Measurements from ENCODE around the gene CMSS1. TPM values are rescaled to one million over a fixed set of nuclear protein-coding genes. Genes with fewer than 3 reads are reported as not detected.

Gene CMSS1
- total RNA-seq, 2 donors from 2014 or later = 18.1 to 22.7 TPM

DNA sequence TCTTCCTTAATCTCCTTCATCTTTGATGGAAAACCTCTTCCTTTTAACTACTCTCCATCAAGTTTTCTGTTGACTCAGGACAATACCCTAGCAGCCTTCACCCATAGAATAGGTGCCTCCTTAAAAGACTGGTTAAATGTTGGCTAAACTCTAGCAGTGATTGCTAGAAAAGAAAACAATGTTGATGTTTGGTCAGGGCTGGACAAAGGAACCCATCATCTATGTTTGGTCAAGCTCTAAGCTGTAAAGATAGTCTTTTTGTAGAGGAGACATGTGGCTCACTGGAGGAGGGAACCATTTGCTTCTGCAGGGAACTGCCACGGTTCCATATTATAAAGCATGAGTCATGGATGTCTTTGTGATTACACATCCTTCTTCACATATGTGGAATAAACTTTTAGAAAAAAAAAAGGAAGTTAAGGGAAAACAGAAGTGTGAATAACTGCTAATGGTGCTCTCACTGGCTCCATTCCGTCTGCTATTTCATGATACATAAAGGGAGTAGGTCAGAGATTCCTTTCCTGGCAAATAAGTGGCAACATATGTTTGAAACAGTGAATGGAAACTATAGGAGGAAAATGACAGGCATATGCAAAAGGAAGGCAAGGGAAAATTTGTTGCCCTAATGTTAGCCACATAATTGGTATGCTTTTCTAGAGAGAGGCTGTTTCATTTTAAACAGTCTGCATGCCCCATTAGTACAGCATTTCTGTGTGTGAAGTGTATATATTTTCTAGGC, 78.2 kb downstream of the CMSS1 start:
- no peaks in the 10 kb centered on the region for H3K27me3 ChIP-seq (replicated peaks; ENCODE audit: insufficient read depth)
- TF ChIP-seq, protein P1, sequence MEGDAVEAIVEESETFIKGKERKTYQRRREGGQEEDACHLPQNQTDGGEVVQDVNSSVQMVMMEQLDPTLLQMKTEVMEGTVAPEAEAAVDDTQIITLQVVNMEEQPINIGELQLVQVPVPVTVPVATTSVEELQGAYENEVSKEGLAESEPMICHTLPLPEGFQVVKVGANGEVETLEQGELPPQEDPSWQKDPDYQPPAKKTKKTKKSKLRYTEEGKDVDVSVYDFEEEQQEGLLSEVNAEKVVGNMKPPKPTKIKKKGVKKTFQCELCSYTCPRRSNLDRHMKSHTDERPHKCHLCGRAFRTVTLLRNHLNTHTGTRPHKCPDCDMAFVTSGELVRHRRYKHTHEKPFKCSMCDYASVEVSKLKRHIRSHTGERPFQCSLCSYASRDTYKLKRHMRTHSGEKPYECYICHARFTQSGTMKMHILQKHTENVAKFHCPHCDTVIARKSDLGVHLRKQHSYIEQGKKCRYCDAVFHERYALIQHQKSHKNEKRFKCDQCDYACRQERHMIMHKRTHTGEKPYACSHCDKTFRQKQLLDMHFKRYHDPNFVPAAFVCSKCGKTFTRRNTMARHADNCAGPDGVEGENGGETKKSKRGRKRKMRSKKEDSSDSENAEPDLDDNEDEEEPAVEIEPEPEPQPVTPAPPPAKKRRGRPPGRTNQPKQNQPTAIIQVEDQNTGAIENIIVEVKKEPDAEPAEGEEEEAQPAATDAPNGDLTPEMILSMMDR (IDR thresholded peaks at IDR 0.05) = no peak
- no peaks in the 10 kb centered on the region for H3K36me3 ChIP-seq
- peak overlapping the region in 1 of 2 donors; percentile 24 for H3K27ac ChIP-seq
- H3K4me3 ChIP-seq = no peak overlapping the region
- ATAC-seq (ENCODE audit: insufficient number of reproducible peaks, low FRiP score, low read depth) (no peak), DNase-seq (ENCODE audit: low spot score) (no peak)
- no peaks in the 10 kb centered on the region for H3K9me3 ChIP-seq
- H3K4me1 ChIP-seq (ENCODE audit: control insufficient read depth in 1 of 2, low read depth in 2 of 2) = peaks cover 6 to 29% of the 10 kb centered on the region in 2 donors

DNA sequence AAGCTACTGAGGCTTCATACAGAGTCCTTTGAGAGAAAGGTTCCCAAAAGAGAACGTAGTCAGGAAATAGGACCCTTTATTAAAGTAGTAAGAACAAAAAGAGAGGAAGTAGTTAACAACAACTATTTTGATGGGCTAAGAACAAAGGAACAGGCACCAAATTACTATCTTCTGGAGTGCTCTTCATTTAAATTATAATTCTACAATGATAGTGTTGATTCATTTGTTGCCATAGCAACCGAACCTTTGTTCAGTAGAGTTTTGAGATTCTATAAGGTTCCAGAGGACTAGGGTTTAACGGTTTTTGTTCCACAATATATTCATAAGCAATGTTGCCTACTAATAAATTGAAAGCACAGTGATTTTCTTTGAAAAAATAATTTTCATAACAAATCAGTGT, 78.8 kb downstream of the CMSS1 start:
- H3K4me1 ChIP-seq (ENCODE audit: control insufficient read depth in 1 of 2, low read depth in 2 of 2) = peaks cover 12 to 35% of the 10 kb centered on the region in 2 donors
- H3K27ac ChIP-seq = peak overlapping the region in 1 of 2 donors; percentile 24
- H3K27me3 ChIP-seq (replicated peaks; ENCODE audit: insufficient read depth) = no peaks in the 10 kb centered on the region
- ATAC-seq (ENCODE audit: insufficient number of reproducible peaks, low FRiP score, low read depth) = no peak
- H3K9me3 ChIP-seq = no peaks in the 10 kb centered on the region
- no peak for DNase-seq (ENCODE audit: low spot score)
- H3K36me3 ChIP-seq = no peaks in the 10 kb centered on the region
- no peak overlapping the region for H3K4me3 ChIP-seq
- TF ChIP-seq, protein P1 (IDR thresholded peaks at IDR 0.05) = no peak

- Histone ChIP-seq H3K27me3 (replicated peaks; ENCODE audit: insufficient read depth) (no peaks in the 10 kb centered on the region), H3K9me3 (no peaks in the 10 kb centered on the region), H3K36me3 (no peaks in the 10 kb centered on the region), H3K4me3 (no peak overlapping the region), H3K4me1 (ENCODE audit: control insufficient read depth in 1 of 2, low read depth in 2 of 2) (peaks cover 20 to 47% of the 10 kb centered on the region in 2 donors), H3K27ac (no peak overlapping the region)
- ATAC-seq (ENCODE audit: insufficient number of reproducible peaks, low FRiP score, low read depth) (no peak), DNase-seq (ENCODE audit: low spot score) (no peak)
- TF ChIP-seq, protein P1 (IDR thresholded peaks at IDR 0.05) = no peak
Observed at GRCh38 chr3:99899603-99900002, 81.9 kb downstream of the CMSS1 start.

GRCh38 chr3:99900248-99900647, 82.6 kb downstream of the CMSS1 start:
- H3K4me1 ChIP-seq (ENCODE audit: control insufficient read depth in 1 of 2, low read depth in 2 of 2) = peaks cover 20 to 42% of the 10 kb centered on the region in 2 donors
- H3K36me3 ChIP-seq = no peaks in the 10 kb centered on the region
- TF ChIP-seq, protein P1 (IDR thresholded peaks at IDR 0.05) = no peak

DNA sequence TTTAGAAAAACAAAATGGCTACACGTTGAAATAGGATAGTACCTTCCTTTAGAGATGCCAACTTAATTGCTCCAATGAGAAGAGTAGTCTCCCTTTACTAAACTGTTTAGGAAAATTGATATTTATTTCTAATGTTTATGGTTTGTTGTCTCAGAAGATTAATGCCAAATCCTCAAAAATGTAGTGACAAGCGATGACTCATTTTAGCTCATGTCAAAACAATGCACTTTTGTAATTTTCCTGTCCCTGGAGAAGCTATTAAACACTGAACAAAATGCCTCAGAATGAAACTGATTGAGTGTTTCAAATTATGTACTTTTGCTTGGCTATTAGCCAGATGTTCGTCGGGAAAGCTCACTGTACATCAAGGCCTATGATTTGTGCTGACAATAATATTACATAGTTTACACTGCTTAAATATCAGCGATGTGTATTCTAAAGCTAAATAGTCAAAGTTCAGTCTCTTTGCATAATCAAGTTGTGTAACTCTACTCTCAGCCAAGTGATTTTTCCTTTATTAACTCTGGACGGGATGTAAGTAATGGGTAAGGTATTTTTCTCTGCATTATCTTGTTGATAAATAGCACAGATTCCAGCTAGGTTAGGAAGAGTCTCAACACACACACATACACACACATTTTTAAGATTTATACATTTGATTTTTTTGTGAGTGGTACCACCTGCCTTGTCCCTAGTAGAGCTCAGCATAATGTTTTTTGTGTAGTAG, 83.7 kb downstream of the CMSS1 start:
- DNase-seq (ENCODE audit: low spot score) (no peak), ATAC-seq (ENCODE audit: insufficient number of reproducible peaks, low FRiP score, low read depth) (no peak)
- Histone ChIP-seq H3K4me3 (no peak overlapping the region), H3K9me3 (no peaks in the 10 kb centered on the region), H3K36me3 (no peaks in the 10 kb centered on the region), H3K4me1 (ENCODE audit: control insufficient read depth in 1 of 2, low read depth in 2 of 2) (peaks cover 20 to 37% of the 10 kb centered on the region in 2 donors), H3K27ac (peak overlapping the region in 1 of 2 donors; percentile 14), H3K27me3 (replicated peaks; ENCODE audit: insufficient read depth) (no peaks in the 10 kb centered on the region)
- TF ChIP-seq, protein P1 (IDR thresholded peaks at IDR 0.05) = no peak

More at GRCh38 chr3:99900248-99900647, 82.6 kb downstream of the CMSS1 start:
- Histone ChIP-seq H3K27me3 (replicated peaks; ENCODE audit: insufficient read depth) (no peaks in the 10 kb centered on the region), H3K27ac (no peak overlapping the region), H3K9me3 (no peaks in the 10 kb centered on the region), H3K4me3 (no peak overlapping the region)
- no peak for ATAC-seq (ENCODE audit: insufficient number of reproducible peaks, low FRiP score, low read depth)
- no peak for DNase-seq (ENCODE audit: low spot score)
